Measurements from ENCODE around the gene RNASE8. TPM values are rescaled to one million over a fixed set of nuclear protein-coding genes. Genes with fewer than 3 reads are reported as not detected.

Gene RNASE8
- total RNA-seq, 2 donors from 2014 or later, result not detected

GRCh38 chr14:21105095-21105494 is 47.5 kb downstream of the RNASE8 start:
- TF ChIP-seq CTCF (IDR thresholded peaks at IDR 0.05) (no peak), POLR2A (IDR thresholded peaks at IDR 0.05) (no peak)
- H3K27me3 ChIP-seq, result no peaks in the 10 kb centered on the region
- peaks cover 37% of the 10 kb centered on the region for H3K4me1 ChIP-seq
- H3K27ac ChIP-seq, result peak overlapping the region; percentile 94 to 100 (median 96)
- no peaks in the 10 kb centered on the region for H3K9me3 ChIP-seq
- no peak for ATAC-seq
- H3K4me3 ChIP-seq, result no peak overlapping the region
- intact Hi-C loops (cut with DNase I), result no loop called here
- DNase-seq, result no peak
- 77 to 82% methylated on average over 8 of the region's 8 CpGs for WGBS, 2 donors
- H3K36me3 ChIP-seq (replicated peaks in 1 of 2; ENCODE audit: insufficient read depth in 1 of 2, low read depth in 2 of 2), result no peaks in the 10 kb centered on the region

- no peak for ATAC-seq
- H3K36me3 ChIP-seq (replicated peaks in 1 of 2; ENCODE audit: insufficient read depth in 1 of 2, low read depth in 2 of 2), result no peaks in the 10 kb centered on the region
- H3K27ac ChIP-seq, result peak overlapping the region; percentile 4 to 100 (median 74)
- H3K4me1 ChIP-seq, result peaks cover 37% of the 10 kb centered on the region
- WGBS, 2 donors, result 52 to 68% methylated on average over 4 of the region's 4 CpGs
- no peak for TF ChIP-seq POLR2A (IDR thresholded peaks at IDR 0.05)
- no peak for TF ChIP-seq CTCF (IDR thresholded peaks at IDR 0.05)
- no peaks in the 10 kb centered on the region for H3K9me3 ChIP-seq
- H3K4me3 ChIP-seq, result no peak overlapping the region
- no peak for DNase-seq
- no peaks in the 10 kb centered on the region for H3K27me3 ChIP-seq
- intact Hi-C loops (cut with DNase I), result no loop called here
These were observed 48.5 kb downstream of the RNASE8 start for GRCh38 chr14:21106176-21106497.

GRCh38 chr14:21106498-21107282 is 49.1 kb downstream of the RNASE8 start:
- no peak for TF ChIP-seq POLR2A (IDR thresholded peaks at IDR 0.05)
- TF ChIP-seq CTCF (IDR thresholded peaks at IDR 0.05), result peak; percentile 85 to 93 (median 91)
- Histone ChIP-seq H3K4me3 (no peak overlapping the region), H3K4me1 (peaks cover 37% of the 10 kb centered on the region), H3K27ac (peak overlapping the region; percentile 4 to 100 (median 74)), H3K36me3 (replicated peaks in 1 of 2; ENCODE audit: insufficient read depth in 1 of 2, low read depth in 2 of 2) (no peaks in the 10 kb centered on the region), H3K27me3 (no peaks in the 10 kb centered on the region), H3K9me3 (no peaks in the 10 kb centered on the region)
- DNase-seq, result peak; percentile 87 to 93 (median 90)
- intact Hi-C loops (cut with DNase I), result no loop called here
- peak; percentile 28 for ATAC-seq
- 6% methylated on average over 8 to 11 of the region's 11 CpGs for WGBS, 2 donors

- peak in 2 of 4 donors; percentile 41 to 61 for DNase-seq
- 32 to 49% methylated on average over 3 to 5 of the region's 5 CpGs for WGBS, 2 donors
- intact Hi-C loops (cut with DNase I), result no loop called here
- TF ChIP-seq CTCF (IDR thresholded peaks at IDR 0.05) (no peak), POLR2A (IDR thresholded peaks at IDR 0.05) (no peak)
- Histone ChIP-seq H3K4me1 (peaks cover 37% of the 10 kb centered on the region), H3K27ac (peak overlapping the region in 3 of 4 donors; percentile 54 to 100 (median 94)), H3K36me3 (replicated peaks in 1 of 2; ENCODE audit: insufficient read depth in 1 of 2, low read depth in 2 of 2) (no peaks in the 10 kb centered on the region), H3K9me3 (no peaks in the 10 kb centered on the region), H3K27me3 (no peaks in the 10 kb centered on the region), H3K4me3 (no peak overlapping the region)
- no peak for ATAC-seq
These were observed 49.7 kb downstream of the RNASE8 start for GRCh38 chr14:21107283-21107800.

Small RNA genes lying within 50 kb of the gene (microRNA-seq; reads per million reads assigned to microRNA genes)
- gene MIR6717 (ENCODE audit: borderline number of aligned reads in 2 of 2, borderline replicate concordance in 2 of 2), result 0 reads per million in 2 donors

Other genes starting within 250 kb of the RNASE8 start
- not detected for gene RNASE3, start 166.4 kb upstream of the RNASE8 start, total RNA-seq
- not detected for gene RNASE2, start 102.3 kb upstream of the RNASE8 start, total RNA-seq
- gene METTL17, start 67.8 kb upstream of the RNASE8 start, total RNA-seq, result 10 to 100 TPM; 39.2 to 73.7 TPM
- gene SLC39A2, start 58.5 kb upstream of the RNASE8 start, total RNA-seq, result not detected
- 100 to 1,000 TPM; 133 to 178 TPM for gene NDRG2, start 32.8 kb upstream of the RNASE8 start, total RNA-seq
- 1 to 10 TPM in 1 of 2 donors, not detected in 1; 1.3 TPM for gene TPPP2, start 27.6 kb upstream of the RNASE8 start, total RNA-seq
- gene RNASE13, start 23.0 kb upstream of the RNASE8 start, total RNA-seq, result not detected
- 1 to 10 TPM in 1 of 2 donors, not detected in 1; 1.0 TPM for gene RNASE7, start 15.5 kb upstream of the RNASE8 start, total RNA-seq
- gene ARHGEF40, start 12.5 kb downstream of the RNASE8 start, total RNA-seq, result 100 to 1,000 TPM in 1 of 2 donors, 10 to 100 TPM in 1; 58.4 to 142 TPM
- 10 to 100 TPM; 28.3 to 39.2 TPM for gene ZNF219, start 40.8 kb downstream of the RNASE8 start, total RNA-seq
- gene TMEM253, start 43.2 kb downstream of the RNASE8 start, total RNA-seq, result 1 to 10 TPM in 1 of 2 donors, not detected in 1; 1.3 TPM
- not detected for gene OR5AU1, start 98.2 kb downstream of the RNASE8 start, total RNA-seq
- 100 to 1,000 TPM; 245 to 251 TPM for gene HNRNPC, start 211.6 kb downstream of the RNASE8 start, total RNA-seq
- not detected for gene RPGRIP1, start 222.3 kb downstream of the RNASE8 start, total RNA-seq